Esophagus (tissue), 2 donors: ENCODE data around the gene USP17L19. TPM values are rescaled to one million over a fixed set of nuclear protein-coding genes. Genes with fewer than 3 reads are reported as not detected.
"Not testable (repeated sequence)": the region's sequence is repeated elsewhere in the genome, so short reads cannot be mapped to it uniquely, and the experiment has no call there.

Experiments used
- H3K27ac ChIP-seq, 2 donors: one replicate each; pipeline ENCODE4 v1.5.1; 2013; ENCODE audit warnings: low read depth in 2 of 2, mild to moderate bottlenecking in 2 of 2, inconsistent platforms in 1 of 2, low read length in 1 of 2, moderate library complexity in 1 of 2
- H3K27me3 ChIP-seq, 2 donors: one replicate each; pipeline ENCODE4 v1.6.1; 2013; ENCODE audit warnings: low read length in 2 of 2, control low read depth in 1 of 2, mild to moderate bottlenecking in 1 of 2; ENCODE audit not compliant: insufficient read depth in 2 of 2, control insufficient read depth in 1 of 2
- H3K36me3 ChIP-seq, 2 donors: one replicate each; pipeline ENCODE4 v1.6.1; 2013; ENCODE audit warnings: low read length in 1 of 2; ENCODE audit not compliant: control insufficient read depth in 2 of 2, insufficient read depth in 2 of 2
- H3K4me1 ChIP-seq, 2 donors: one replicate each; pipeline ENCODE4 v1.6.1; 2013; ENCODE audit warnings: low read length in 1 of 2; ENCODE audit not compliant: control insufficient read depth in 2 of 2, insufficient read depth in 2 of 2
- H3K4me3 ChIP-seq, 2 donors: one replicate each; pipeline ENCODE4 v1.5.1; 2013; ENCODE audit warnings: low read length in 2 of 2, mild to moderate bottlenecking in 2 of 2, low read depth in 1 of 2, moderate library complexity in 1 of 2
- H3K9me3 ChIP-seq, 2 donors: one replicate each; pipeline ENCODE4 v1.6.1; 2013; ENCODE audit warnings: mild to moderate bottlenecking in 2 of 2, low read depth in 1 of 2, low read length in 1 of 2, moderate library complexity in 1 of 2; ENCODE audit not compliant: control insufficient read depth in 2 of 2, insufficient read depth in 1 of 2
- WGBS, 2 donors: extraction: QIAGEN DNeasy Blood & Tissue Kit; methylation state at CpG; one replicate each; pipeline ENCODE4 v1.1.7; 2013; 5-methylcytosine and 5-hydroxymethylcytosine counted together
- polyA plus RNA-seq, 2 donors: library from polyadenylated mRNA; stranded (reverse); fragments of 200-250 nt; gene quantifications; one replicate each; pipeline ENCODE4 v1.2.3, GENCODE V29; 2013
- donor health status: healthy with polysubstance abuse.
- donor health status: Bipolar disorder and iron deficiency.

The USP17L19 gene
- polyA plus RNA-seq, 2 donors = not detected

GRCh38 chr4:9247953-9248680 lies 5.1 kb upstream of the USP17L19 start, which contains the start of gene USP17L18:
Gene USP17L18 (plus strand): TSS chr4:9248630. CDS start chr4:9248630, 0 bp downstream.
- not testable (repeated sequence) for H3K27me3 ChIP-seq, H3K36me3 ChIP-seq, H3K4me3 ChIP-seq, H3K9me3 ChIP-seq, H3K27ac ChIP-seq, H3K4me1 ChIP-seq
- WGBS, 2 donors = 91 to 92% methylated on average over 13 to 21 of the region's 26 CpGs

DNA sequence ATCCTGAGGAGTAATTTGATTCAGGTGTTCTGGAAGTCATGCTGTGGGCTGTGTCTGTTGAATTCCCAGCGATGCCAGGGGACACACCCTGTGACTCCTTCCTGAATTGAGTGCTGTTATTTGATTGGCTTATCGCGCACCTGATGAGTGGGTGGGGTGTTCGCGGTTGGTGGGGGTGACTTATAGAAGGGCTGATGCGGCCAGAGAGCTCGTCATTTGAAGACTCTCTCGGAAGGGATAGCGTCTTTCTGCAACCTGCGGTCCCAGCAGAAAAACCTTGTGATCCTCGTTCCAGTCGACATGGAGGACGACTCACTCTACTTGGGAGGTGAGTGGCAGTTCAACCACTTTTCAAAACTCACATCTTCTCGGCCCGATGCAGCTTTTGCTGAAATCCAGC lies 4.6 kb downstream of the USP17L19 start, which contains the start of gene USP17L20:
Gene USP17L20 (plus strand): TSS at position 301 of the 400 bp plus-strand sequence. CDS start 0 bp downstream, at position 301.
- H3K27me3 ChIP-seq, H3K4me1 ChIP-seq, H3K27ac ChIP-seq, H3K36me3 ChIP-seq, H3K4me3 ChIP-seq, H3K9me3 ChIP-seq: not testable (repeated sequence)
- no CpG with 5 or more reads among the region's 15 CpGs for WGBS, 2 donors

DNA sequence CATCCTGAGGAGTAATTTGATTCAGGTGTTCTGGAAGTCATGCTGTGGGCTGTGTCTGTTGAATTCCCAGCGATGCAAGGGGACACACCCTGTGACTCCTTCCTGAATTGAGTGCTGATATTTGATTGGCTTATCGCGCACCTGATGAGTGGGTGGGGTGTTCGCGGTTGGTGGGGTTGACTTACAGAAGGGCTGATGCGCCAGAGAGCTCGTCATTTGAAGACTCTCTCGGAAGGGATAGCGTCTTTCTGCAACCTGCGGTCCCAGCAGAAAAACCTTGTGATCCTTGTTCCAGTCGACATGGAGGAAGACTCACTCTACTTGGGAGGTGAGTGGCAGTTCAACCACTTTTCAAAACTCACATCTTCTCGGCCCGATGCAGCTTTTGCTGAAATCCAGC lies 9.4 kb downstream of the USP17L19 start, which contains the start of gene USP17L21:
Gene USP17L21 (plus strand): TSS at position 301 of the 400 bp plus-strand sequence. CDS start 0 bp downstream, at position 301.
- H3K27me3 ChIP-seq, H3K4me3 ChIP-seq, H3K27ac ChIP-seq, H3K4me1 ChIP-seq, H3K9me3 ChIP-seq, H3K36me3 ChIP-seq: not testable (repeated sequence)
- no CpG with 5 or more reads among the region's 13 CpGs for WGBS, 2 donors

GRCh38 chr4:9267319-9267718 lies 14.1 kb downstream of the USP17L19 start, which contains the start of gene USP17L22:
Gene USP17L22 (plus strand): TSS chr4:9267619. CDS start chr4:9267619, 0 bp downstream.
- no CpG with 5 or more reads among the region's 15 CpGs for WGBS, 2 donors
- H3K27me3 ChIP-seq, H3K36me3 ChIP-seq, H3K27ac ChIP-seq, H3K4me1 ChIP-seq, H3K4me3 ChIP-seq, H3K9me3 ChIP-seq: not testable (repeated sequence)

DNA sequence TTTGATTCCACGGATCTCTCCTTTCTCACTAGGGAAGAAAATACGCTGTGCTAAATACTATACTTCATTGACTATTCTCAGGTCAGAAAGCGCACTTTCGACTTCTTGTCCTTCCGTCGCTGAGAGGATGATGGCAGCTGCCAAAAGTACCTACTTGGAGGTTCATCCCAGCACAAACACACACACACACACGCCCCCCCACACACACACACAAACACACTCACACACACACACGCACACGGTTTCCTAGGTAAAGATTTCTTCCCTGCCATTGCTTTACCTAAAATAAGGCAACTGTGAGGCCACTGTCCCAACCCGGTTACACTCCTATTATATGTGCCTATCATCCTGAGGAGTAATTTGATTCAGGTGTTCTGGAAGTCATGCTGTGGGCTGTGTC lies 18.5 kb downstream of the USP17L19 start:
- not testable (repeated sequence) for H3K27me3 ChIP-seq, H3K4me1 ChIP-seq, H3K27ac ChIP-seq, H3K9me3 ChIP-seq, H3K4me3 ChIP-seq, H3K36me3 ChIP-seq
- 82 to 87% methylated on average over 5 of the region's 10 CpGs for WGBS, 2 donors

Other genes with a start within 250 kb of the USP17L19 start
- gene FAM90A26, start 83.0 kb upstream of the USP17L19 start, polyA plus RNA-seq = not detected
- not detected for gene USP17L10, start 42.7 kb upstream of the USP17L19 start, polyA plus RNA-seq
- not detected for gene USP17L11, start 38.0 kb upstream of the USP17L19 start, polyA plus RNA-seq
- gene USP17L12, start 33.2 kb upstream of the USP17L19 start, polyA plus RNA-seq = not detected
- gene USP17L13, start 28.5 kb upstream of the USP17L19 start, polyA plus RNA-seq = not detected
- gene USP17L15, start 19.0 kb upstream of the USP17L19 start, polyA plus RNA-seq = not detected
- gene USP17L17, start 9.5 kb upstream of the USP17L19 start, polyA plus RNA-seq = not detected
- not detected for gene USP17L18, start 4.7 kb upstream of the USP17L19 start, polyA plus RNA-seq
- not detected for gene USP17L20, start 4.7 kb downstream of the USP17L19 start, polyA plus RNA-seq
- not detected for gene USP17L21, start 9.5 kb downstream of the USP17L19 start, polyA plus RNA-seq
- not detected for gene USP17L22, start 14.2 kb downstream of the USP17L19 start, polyA plus RNA-seq
- not detected for gene USP17L24, start 71.8 kb downstream of the USP17L19 start, polyA plus RNA-seq
- gene USP17L25, start 76.5 kb downstream of the USP17L19 start, polyA plus RNA-seq = not detected
- gene USP17L26, start 81.3 kb downstream of the USP17L19 start, polyA plus RNA-seq = not detected
- not detected for gene USP17L5, start 86.0 kb downstream of the USP17L19 start, polyA plus RNA-seq
- not detected for gene USP17L27, start 90.8 kb downstream of the USP17L19 start, polyA plus RNA-seq
- not detected for gene USP17L28, start 95.5 kb downstream of the USP17L19 start, polyA plus RNA-seq
- gene USP17L29, start 100.3 kb downstream of the USP17L19 start, polyA plus RNA-seq = not detected
- gene USP17L30, start 109.8 kb downstream of the USP17L19 start, polyA plus RNA-seq = not detected
- not detected for gene DEFB131A, start 191.0 kb downstream of the USP17L19 start, polyA plus RNA-seq